ENCODE measurements around the gene HEPACAM2. TPM values are rescaled to one million over a fixed set of nuclear protein-coding genes. Genes with fewer than 3 reads are reported as not detected.

Gene HEPACAM2
- total and polyA plus RNA-seq, 2 of the 4 experiments (the other 2 are of a cell fraction): under 0.01 to 0.05 TPM

DNA sequence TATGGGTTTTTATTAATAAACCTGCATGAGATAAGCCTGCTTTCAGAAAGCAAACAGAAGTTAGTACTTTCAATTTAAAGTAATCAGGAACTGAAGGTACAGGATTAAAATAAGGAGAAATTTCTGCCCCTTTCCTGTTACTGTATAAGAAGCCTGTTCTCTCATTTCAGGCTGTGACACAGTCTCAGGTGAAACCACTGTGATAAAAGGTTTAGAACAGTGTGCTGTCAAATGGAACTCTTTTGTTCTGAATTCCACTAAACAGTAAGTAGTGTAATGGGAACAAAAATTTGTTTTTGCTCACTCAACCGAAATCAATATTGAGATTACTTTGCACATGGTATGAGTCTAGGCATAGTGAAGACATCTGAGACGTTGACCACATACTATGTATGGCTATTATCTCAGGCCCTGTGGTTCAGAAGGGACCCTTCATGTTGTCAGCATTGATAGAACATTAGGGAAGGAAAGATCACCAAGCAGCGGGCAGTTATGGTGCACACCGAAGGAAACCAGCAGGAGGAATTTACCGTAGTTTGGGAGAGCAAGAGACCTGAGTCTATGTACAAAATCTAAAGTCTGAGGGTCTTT, 14.9 kb downstream of the HEPACAM2 start:
- H4K91ac ChIP-seq (ENCODE audit: insufficient read depth, low read depth, low read length): no peak overlapping the region
- no peak overlapping the region for H2BK5ac ChIP-seq (ENCODE audit: low read depth, low read length, poor library complexity, severe bottlenecking)
- dilution Hi-C loops (cut with HindIII; ENCODE audit: low sequenced_read_pairs, unreplicated experiment): no loop called here
- H3K14ac ChIP-seq (replicated peaks; ENCODE audit: low read depth, low read length): no peak overlapping the region
- ChIA-PET CTCF (no interaction called here), POLR2A (ENCODE audit: unreplicated experiment) (no interaction called here)
- no peaks in the 10 kb centered on the region for H3K36me3 ChIP-seq (ENCODE audit: control insufficient read depth, insufficient read depth, low read length)
- H3K4me3 ChIP-seq (ENCODE audit: insufficient read depth, low read depth, low read length): no peak overlapping the region
- peaks cover 18% of the 10 kb centered on the region for H3K27me3 ChIP-seq (ENCODE audit: control insufficient read depth, insufficient read depth, low read length)
- H4K5ac ChIP-seq (ENCODE audit: low read depth, low read length): no peak overlapping the region
- H2BK120ac ChIP-seq (ENCODE audit: low read depth, low read length): no peak overlapping the region
- TF ChIP-seq CEBPB (IDR thresholded peaks at IDR 0.05; ENCODE audit: low read depth, low read length): no peak
- TF ChIP-seq RFX5 (IDR thresholded peaks at IDR 0.05; ENCODE audit: low read depth, low read length): no peak
- TF ChIP-seq, protein P1, sequence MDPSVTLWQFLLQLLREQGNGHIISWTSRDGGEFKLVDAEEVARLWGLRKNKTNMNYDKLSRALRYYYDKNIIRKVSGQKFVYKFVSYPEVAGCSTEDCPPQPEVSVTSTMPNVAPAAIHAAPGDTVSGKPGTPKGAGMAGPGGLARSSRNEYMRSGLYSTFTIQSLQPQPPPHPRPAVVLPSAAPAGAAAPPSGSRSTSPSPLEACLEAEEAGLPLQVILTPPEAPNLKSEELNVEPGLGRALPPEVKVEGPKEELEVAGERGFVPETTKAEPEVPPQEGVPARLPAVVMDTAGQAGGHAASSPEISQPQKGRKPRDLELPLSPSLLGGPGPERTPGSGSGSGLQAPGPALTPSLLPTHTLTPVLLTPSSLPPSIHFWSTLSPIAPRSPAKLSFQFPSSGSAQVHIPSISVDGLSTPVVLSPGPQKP (IDR thresholded peaks at IDR 0.05; ENCODE audit: borderline replicate concordance, low read depth, low read length): no peak
- no peak for TF ChIP-seq MAFK (IDR thresholded peaks at IDR 0.05; ENCODE audit: low read depth, low read length)
- no peak for TF ChIP-seq FOS (IDR thresholded peaks at IDR 0.05; ENCODE audit: low read depth, low read length)
- no peak for TF ChIP-seq SMC3 (IDR thresholded peaks at IDR 0.05; ENCODE audit: low read depth, low read length)
- H3K4me1 ChIP-seq (ENCODE audit: control insufficient read depth, insufficient read depth, low read length): no peaks in the 10 kb centered on the region
- H2BK20ac ChIP-seq (ENCODE audit: low read depth, low read length): no peak overlapping the region
- no peak overlapping the region for H3K9ac ChIP-seq (ENCODE audit: low read depth, low read length)
- ATAC-seq (ENCODE audit: low read depth): no peak
- no peak for DNase-seq
- no peaks in the 10 kb centered on the region for H4K20me1 ChIP-seq (ENCODE audit: insufficient read depth, low read length)
- H3K18ac ChIP-seq (ENCODE audit: low read depth, low read length): no peak overlapping the region
- no peak overlapping the region for H2AK5ac ChIP-seq (ENCODE audit: low read depth, low read length)
- H2AFZ ChIP-seq (replicated peaks; ENCODE audit: low read length, poor library complexity): no peak overlapping the region
- no peak overlapping the region for H4K8ac ChIP-seq (ENCODE audit: low read depth in 2 of 2, low read length in 2 of 2)
- no peak overlapping the region for H2AK9ac ChIP-seq (replicated peaks; ENCODE audit: low read depth, low read length, poor library complexity)
- no peak overlapping the region for H3K23ac ChIP-seq (ENCODE audit: low read depth, low read length)
- intact Hi-C loops (cut with micrococcal nuclease): no loop called here
- BruUV-seq (replicated peaks): no TSS peak
- no peak overlapping the region for H3K27ac ChIP-seq (ENCODE audit: insufficient read depth, low read length)
- H3K79me1 ChIP-seq (ENCODE audit: low read depth in 1 of 2, low read length in 2 of 2): no peaks in the 10 kb centered on the region
- no peak overlapping the region for H3K56ac ChIP-seq (ENCODE audit: extremely low read depth, insufficient read depth, low read length)
- no peak overlapping the region for H3K4me2 ChIP-seq (ENCODE audit: low read depth, low read length)
- 91% methylated on average over 4 of the region's 5 CpGs; no CpG with 5 or more reads in 1 of the 2 experiments for WGBS, 2 experiments (ENCODE audit: extremely low coverage in 2 of 2, insufficient read length in 1 of 2)
- H3K9me1 ChIP-seq (ENCODE audit: insufficient read depth, low read length): no peaks in the 10 kb centered on the region
- no peaks in the 10 kb centered on the region for H3K9me3 ChIP-seq (ENCODE audit: control insufficient read depth, insufficient read depth, low read length)
- in situ Hi-C loops (cut with MboI; ENCODE audit: low sequenced_read_pairs): no loop called here
- no peak overlapping the region for H3K4ac ChIP-seq (ENCODE audit: low read depth, low read length)
- H2BK15ac ChIP-seq (ENCODE audit: low read depth, low read length): no peak overlapping the region

Measured in IMR-90 (cell line).